AG04450 (cell line): ENCODE results near the gene TUT1. TPM values are rescaled to one million over a fixed set of nuclear protein-coding genes. Genes with fewer than 3 reads are reported as not detected.
"Not testable (repeated sequence)": the region's sequence is repeated elsewhere in the genome, so short reads cannot be mapped to it uniquely, and the experiment has no call there.

Source experiments
- CTCF ChIA-PET: fragments of 300-600, 350-600 bp; formaldehyde crosslinking; extraction: SDS; loops from one replicate; lab custom pipeline; 2022; ENCODE audit warnings: antibody characterized with exemption, inconsistent platforms; lab: Charles Lee
- POLR2A ChIA-PET: fragments of 350-600 bp; formaldehyde crosslinking; extraction: SDS; loops from one replicate; lab custom pipeline; 2021; ENCODE audit warnings: antibody characterized with exemption, inconsistent platforms; lab: Yijun Ruan, JAX
- DNase-seq: peaks from one replicate; pipeline ENCODE4 v3.0.0-alpha.2; 2011; ENCODE audit warnings: low read depth, low spot score
- H3K27ac ChIP-seq: one replicate; pipeline ENCODE4 v1.5.1; 2012; ENCODE audit warnings: low read depth, low read length, control low read depth
- H3K27me3 ChIP-seq: one replicate; pipeline ENCODE4 v1.6.0; 2012; ENCODE audit warnings: low read length; ENCODE audit not compliant: control insufficient read depth, insufficient read depth
- H3K4me3 ChIP-seq: 2 replicates; pipeline ENCODE4 v1.5.1; 2011; ENCODE audit warnings: mild to moderate bottlenecking, low read depth, low read length, control low read depth
- H3K9me3 ChIP-seq: 2 replicates; pipeline ENCODE4 v1.5.1; 2012; ENCODE audit warnings: low read length; ENCODE audit not compliant: control insufficient read depth, insufficient read depth
- polyA plus RNA-seq: library from polyadenylated mRNA; depleted of rRNA; stranded (reverse); fragments of >200 nt; gene quantifications from 2 replicates; pipeline ENCODE4 v1.2.3, GENCODE V29; 2011
- TF ChIP-seq, protein P1 (sequence below): IDR thresholded peaks from 2 replicates; pipeline ENCODE4 v1.5.1; 2011; ENCODE audit warnings: low read depth, low read length, control low read depth, inconsistent platforms

The TUT1 gene
- polyA plus RNA-seq, 1 experiment, result 7.8 TPM

DNA sequence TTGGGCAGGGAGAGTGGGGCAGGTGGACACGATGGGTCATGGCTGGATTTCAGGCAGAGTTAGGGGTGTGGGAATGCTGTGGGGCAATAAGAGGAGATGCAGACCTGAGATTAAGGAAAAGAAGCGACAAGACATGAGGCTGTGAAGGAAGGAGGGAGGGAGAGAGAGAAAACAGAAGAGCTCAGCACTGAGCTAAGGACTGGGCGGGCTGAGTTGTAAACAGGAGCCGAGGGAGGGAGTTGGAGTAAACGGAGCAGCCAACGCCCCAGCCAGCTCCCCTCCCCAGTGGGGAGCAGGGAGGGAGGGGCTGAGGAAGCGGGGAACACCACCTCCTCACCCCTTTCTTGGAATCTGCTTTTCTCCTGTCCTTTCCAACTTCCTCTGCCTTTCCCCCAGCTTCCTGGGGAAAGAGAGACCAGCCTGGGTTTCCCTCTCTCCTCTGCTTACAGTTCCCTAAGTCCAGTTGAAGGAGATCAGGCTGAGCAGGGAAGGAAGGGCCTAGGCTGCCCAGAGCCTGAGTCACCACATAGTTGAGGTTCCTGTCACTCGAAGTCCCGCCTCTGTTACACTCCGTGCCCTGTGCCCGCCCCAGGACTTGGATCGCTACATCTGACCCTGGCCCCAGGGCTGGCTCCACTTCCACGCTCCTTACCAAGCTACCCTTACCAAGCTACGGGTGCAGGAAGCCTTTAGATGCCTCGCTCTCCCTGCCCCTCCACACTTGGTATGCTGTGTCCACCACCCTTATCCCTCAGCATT lies 38.1 kb downstream of the TUT1 start:
- CTCF ChIA-PET, result interaction anchor here (1.4 to 5.1 kb wide), 5 partner anchors 7 to 174 kb away, joined by 3 to 38 read pairs (median 32); no protein-coding TSS in a partner anchor
- H3K9me3 ChIP-seq, result no peaks in the 10 kb centered on the region; the same call in 1 of the 2 replicates
- peak overlapping the region; percentile 97 for H3K27ac ChIP-seq
- H3K4me3 ChIP-seq, result peak overlapping the region; percentile 49
- no peaks in the 10 kb centered on the region for H3K27me3 ChIP-seq
- POLR2A ChIA-PET, result interaction anchor here (0.6 to 4.6 kb wide), 14 partner anchors 9 to 288 kb away, joined by 3 to 28 read pairs (median 6); partner anchors contain the start of genes C11orf98, CSKMT, EEF1G and MTA2
- TF ChIP-seq, protein P1, sequence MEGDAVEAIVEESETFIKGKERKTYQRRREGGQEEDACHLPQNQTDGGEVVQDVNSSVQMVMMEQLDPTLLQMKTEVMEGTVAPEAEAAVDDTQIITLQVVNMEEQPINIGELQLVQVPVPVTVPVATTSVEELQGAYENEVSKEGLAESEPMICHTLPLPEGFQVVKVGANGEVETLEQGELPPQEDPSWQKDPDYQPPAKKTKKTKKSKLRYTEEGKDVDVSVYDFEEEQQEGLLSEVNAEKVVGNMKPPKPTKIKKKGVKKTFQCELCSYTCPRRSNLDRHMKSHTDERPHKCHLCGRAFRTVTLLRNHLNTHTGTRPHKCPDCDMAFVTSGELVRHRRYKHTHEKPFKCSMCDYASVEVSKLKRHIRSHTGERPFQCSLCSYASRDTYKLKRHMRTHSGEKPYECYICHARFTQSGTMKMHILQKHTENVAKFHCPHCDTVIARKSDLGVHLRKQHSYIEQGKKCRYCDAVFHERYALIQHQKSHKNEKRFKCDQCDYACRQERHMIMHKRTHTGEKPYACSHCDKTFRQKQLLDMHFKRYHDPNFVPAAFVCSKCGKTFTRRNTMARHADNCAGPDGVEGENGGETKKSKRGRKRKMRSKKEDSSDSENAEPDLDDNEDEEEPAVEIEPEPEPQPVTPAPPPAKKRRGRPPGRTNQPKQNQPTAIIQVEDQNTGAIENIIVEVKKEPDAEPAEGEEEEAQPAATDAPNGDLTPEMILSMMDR, result no peak
- peak; percentile 84 for DNase-seq

DNA sequence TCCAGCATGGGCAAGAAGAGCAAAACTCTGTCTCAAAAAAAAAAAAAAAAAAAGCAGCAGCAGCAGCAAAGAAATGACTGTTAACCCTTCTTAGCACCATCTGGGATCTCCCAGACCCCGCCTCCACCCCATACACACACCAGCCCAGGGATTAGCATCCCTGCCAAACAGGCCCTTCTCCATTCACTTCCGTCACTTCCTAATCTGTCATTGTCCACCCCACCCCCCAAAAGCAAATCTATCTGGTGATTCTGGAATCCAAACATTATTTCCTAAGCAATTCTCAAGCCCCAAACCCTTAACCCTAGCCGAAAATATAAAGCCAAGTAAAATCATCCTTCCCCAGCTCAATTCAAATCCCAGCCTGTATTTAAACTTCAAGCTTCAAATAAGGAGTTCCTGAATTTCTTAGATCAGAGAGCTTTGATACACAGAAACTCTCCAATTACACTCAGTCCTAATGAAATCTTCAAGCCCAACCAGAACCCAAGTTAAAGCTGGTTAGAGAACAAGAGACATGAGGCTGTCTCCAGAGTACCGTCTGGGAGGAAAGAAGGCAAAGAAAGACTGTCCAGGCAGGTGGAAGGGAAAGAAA lies 38.7 kb downstream of the TUT1 start:
- ChIA-PET POLR2A (interaction anchor here (0.6 to 4.6 kb wide), 15 partner anchors 9 to 289 kb away, joined by 3 to 28 read pairs (median 5); partner anchors contain the start of genes C11orf98, CSKMT, EEF1G and MTA2), CTCF (interaction anchor here (1.4 to 5.1 kb wide), 5 partner anchors 8 to 173 kb away, joined by 3 to 38 read pairs (median 32); no protein-coding TSS in a partner anchor)
- Histone ChIP-seq H3K27ac (peak overlapping the region; percentile 97), H3K27me3 (no peaks in the 10 kb centered on the region), H3K9me3 (no peaks in the 10 kb centered on the region; the same call in 1 of the 2 replicates), H3K4me3 (peak overlapping the region; percentile 49)
- TF ChIP-seq, protein P1, result no peak
- DNase-seq, result no peak

DNA sequence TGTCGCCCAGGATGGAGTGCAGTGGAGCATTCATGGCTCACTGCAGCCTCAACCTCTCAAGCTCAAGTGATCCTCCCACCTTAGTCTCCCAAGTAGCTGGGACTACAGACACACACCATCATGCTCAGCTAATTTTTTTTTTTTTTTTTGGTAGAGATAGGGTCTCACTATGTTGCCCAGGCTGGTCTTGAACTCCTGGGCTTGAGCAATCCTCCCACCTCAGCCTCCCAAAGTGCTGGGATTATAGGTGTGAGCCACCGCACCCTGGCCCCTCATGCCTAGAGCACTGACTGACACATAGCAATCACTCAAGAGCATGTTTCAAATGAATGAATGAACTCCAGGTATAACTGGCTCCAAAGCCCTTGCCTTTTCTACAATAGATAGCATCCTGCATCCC lies 40.8 kb downstream of the TUT1 start:
- DNase-seq, POLR2A ChIA-PET, H3K27me3 ChIP-seq, H3K4me3 ChIP-seq, H3K9me3 ChIP-seq, H3K27ac ChIP-seq: not testable (repeated sequence)
- CTCF ChIA-PET, result interaction anchor here (0.6 to 5.1 kb wide), 5 partner anchors 7 to 754 kb away, joined by 3 to 38 read pairs (median 32); no protein-coding TSS in a partner anchor

DNA sequence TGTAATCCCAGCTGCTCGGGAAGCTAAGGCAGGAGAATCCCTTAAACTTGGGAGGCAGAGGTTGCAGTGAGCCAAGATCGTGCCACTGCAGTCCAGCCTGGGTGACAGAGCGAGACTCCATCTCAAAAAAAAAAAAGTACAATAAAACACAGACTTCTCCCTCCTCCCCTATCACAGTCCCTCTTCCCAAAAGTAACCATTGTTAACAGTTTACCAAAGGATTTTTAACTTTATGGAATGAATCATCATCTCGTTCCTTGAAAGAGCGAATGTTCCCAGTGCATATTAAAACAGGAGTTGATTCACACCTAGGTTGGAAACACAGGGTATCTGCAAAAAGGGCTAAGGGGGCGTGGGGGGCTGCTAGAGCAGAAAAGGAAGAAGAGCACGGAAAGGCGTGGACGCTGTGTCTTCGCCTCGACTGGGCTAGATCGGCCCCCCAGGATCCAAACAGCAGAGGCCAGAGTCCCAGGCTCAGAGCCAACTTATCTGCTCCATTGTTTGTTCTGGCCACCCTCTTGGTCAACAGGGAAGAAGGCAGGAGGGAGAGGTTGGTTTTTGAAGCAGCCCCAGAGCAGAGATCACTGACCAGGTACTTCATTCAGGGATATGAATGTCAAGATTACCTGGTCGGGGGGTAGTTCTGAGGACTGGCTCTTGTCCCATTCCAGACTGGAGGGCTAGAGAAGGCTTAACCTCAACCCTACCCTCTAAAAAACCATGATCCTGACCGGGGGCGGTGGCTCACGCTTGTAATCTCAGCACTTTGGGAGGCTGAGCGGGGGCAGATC lies 42.6 kb downstream of the TUT1 start:
- CTCF ChIA-PET, result interaction anchor here (0.6 to 2.0 kb wide), 3 partner anchors 11 to 153 kb away, joined by 3 to 20 read pairs (median 4); no protein-coding TSS in a partner anchor

More for the DNA sequence above, 42.6 kb downstream of the TUT1 start:
- Histone ChIP-seq H3K27ac (no peak overlapping the region), H3K9me3 (peaks cover 6% of the 10 kb centered on the region; the same call in 1 of the 2 replicates), H3K4me3 (no peak overlapping the region), H3K27me3 (no peaks in the 10 kb centered on the region)
- no peak for DNase-seq
- POLR2A ChIA-PET, result no interaction called here
- TF ChIP-seq, protein P1, result no peak
